Activated CD4-positive, alpha-beta T cell treated with anti-CD3 and anti-CD28 coated beads for 36 hours (primary cell): ENCODE measurements around the gene DDAH2. TPM values are rescaled to one million over a fixed set of nuclear protein-coding genes. Genes with fewer than 3 reads are reported as not detected.
A peak's percentile ranks its signal among the peaks of the same experiment; 100 is the strongest.

ENCODE experiments used
- ATAC-seq: fragments of 200-7000 bp; cut with Tn5 transposase; one replicate; pipeline ENCODE4 v1.10.0; 2021; ENCODE audit warnings: mild to moderate bottlenecking, moderate library complexity
- CTCF ChIA-PET: fragments of 350-600 bp; sonication (Branson Sonifier 250); formaldehyde crosslinking; loops from one replicate; lab custom pipeline; 2021; ENCODE audit warnings: antibody characterized with exemption; lab: Charles Lee
- POLR2A ChIA-PET: fragments of 350-600 bp; sonication (Branson Sonifier 250); formaldehyde crosslinking; loops from one replicate; lab custom pipeline; 2021; ENCODE audit warnings: antibody characterized with exemption, inconsistent platforms; lab: Charles Lee
- DNase-seq: peaks from one replicate; pipeline ENCODE4 v3.0.0-alpha.2; 2020
- H3K27ac Mint-ChIP-seq: one replicate; pipeline ENCODE4 v1.8.0; 2021; ENCODE audit warnings: mixed read lengths
- H3K27me3 Mint-ChIP-seq: one replicate; pipeline ENCODE4 v1.8.0; 2021; ENCODE audit warnings: mixed read lengths
- H3K36me3 Mint-ChIP-seq: one replicate; pipeline ENCODE4 v1.8.0; 2021; ENCODE audit warnings: low read depth, mixed read lengths
- H3K4me1 Mint-ChIP-seq: one replicate; pipeline ENCODE4 v1.8.0; 2021; ENCODE audit warnings: mixed read lengths
- H3K4me3 Mint-ChIP-seq: one replicate; pipeline ENCODE4 v1.8.0; 2021; ENCODE audit warnings: mild to moderate bottlenecking, moderate library complexity, mixed read lengths
- H3K9me3 Mint-ChIP-seq: one replicate; pipeline ENCODE4 v1.8.0; 2021; ENCODE audit warnings: low read depth, mixed read lengths
- intact Hi-C, 2 experiments: fragments of 100-400 bp; cut with DNase I in 1 of 2; cut with micrococcal nuclease in 1 of 2; formaldehyde crosslinking; loops; one replicate each; pipeline versions ENCODE4 v1.14.2 to v1.15.1; 2022 to 2024; cut with DNase I, micrococcal nuclease
- total RNA-seq, 2 experiments: library from RNA; stranded (reverse); gene quantifications; one replicate each; pipeline ENCODE4 v1.2.3, GENCODE V29; 2021

DDAH2 gene
- total RNA-seq, 2 experiments from 2014 or later, result 4.4 to 5.6 TPM

GRCh38 chr6:31700740-31701401, 28.2 kb downstream of the DDAH2 start:
- Mint-ChIP-seq H3K4me1 (peaks cover 33% of the 10 kb centered on the region), H3K4me3 (peak overlapping the region; percentile 99), H3K9me3 (no peaks in the 10 kb centered on the region), H3K27ac (peak overlapping the region; percentile 53), H3K36me3 (peaks cover 15% of the 10 kb centered on the region), H3K27me3 (no peaks in the 10 kb centered on the region)
- POLR2A ChIA-PET, result interaction anchor here (0.5 kb wide), 1 partner anchor 273 kb away, joined by 5 read pairs; no protein-coding TSS in a partner anchor
- intact Hi-C loops, result no loop called here
- DNase-seq (no peak), ATAC-seq (no peak)
- CTCF ChIA-PET, result interaction anchor here (0.8 to 2.1 kb wide), 2 partner anchors 10 to 102 kb away, joined by 5 to 6 read pairs; no protein-coding TSS in a partner anchor

- H3K4me3 Mint-ChIP-seq, result no peak overlapping the region
- H3K27ac Mint-ChIP-seq, result peak overlapping the region; percentile 80
- ATAC-seq, result peak; percentile 70
- H3K27me3 Mint-ChIP-seq, result no peaks in the 10 kb centered on the region
- peaks cover 30% of the 10 kb centered on the region for H3K4me1 Mint-ChIP-seq
- POLR2A ChIA-PET, result no interaction called here
- peaks cover 25% of the 10 kb centered on the region for H3K36me3 Mint-ChIP-seq
- intact Hi-C loops, result no loop called here
- peak; percentile 34 for DNase-seq
- CTCF ChIA-PET, result interaction anchor here (0.7 to 1.3 kb wide), 3 partner anchors 33 to 134 kb away, joined by 3 read pairs; no protein-coding TSS in a partner anchor
- no peaks in the 10 kb centered on the region for H3K9me3 Mint-ChIP-seq
Measured at GRCh38 chr6:31697555-31697954, 31.5 kb downstream of the DDAH2 start.

DNA sequence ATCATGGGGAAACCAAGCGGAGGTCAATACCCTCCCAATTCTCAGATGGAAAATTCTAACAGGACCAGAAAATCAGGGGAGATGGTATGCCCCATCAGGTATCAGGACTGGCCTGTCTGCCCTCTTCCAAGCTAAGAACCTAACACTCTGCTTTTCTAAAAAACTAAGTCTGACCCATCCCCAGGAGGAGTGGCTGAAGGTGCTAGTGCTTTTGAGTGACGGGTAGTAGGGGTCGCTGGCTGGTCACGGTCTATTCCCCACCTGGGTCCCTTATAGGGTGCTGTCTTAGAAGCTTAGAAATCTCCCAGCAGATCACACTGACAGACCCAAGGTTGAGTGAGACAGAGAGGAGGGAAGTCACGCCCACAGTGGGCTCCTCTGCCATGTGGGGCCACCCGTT, 35.6 kb downstream of the DDAH2 start:
- no peaks in the 10 kb centered on the region for H3K27me3 Mint-ChIP-seq
- no peaks in the 10 kb centered on the region for H3K9me3 Mint-ChIP-seq
- no peak for ATAC-seq
- no peak overlapping the region for H3K27ac Mint-ChIP-seq
- no peak overlapping the region for H3K4me3 Mint-ChIP-seq
- peaks cover 17% of the 10 kb centered on the region for H3K4me1 Mint-ChIP-seq
- ChIA-PET CTCF (interaction anchor here (1.0 kb wide), 1 partner anchor 76 kb away, joined by 3 read pairs; no protein-coding TSS in a partner anchor), POLR2A (interaction anchor here (0.7 kb wide), 1 partner anchor 67 kb away, joined by 4 read pairs; no protein-coding TSS in a partner anchor)
- peaks cover 26% of the 10 kb centered on the region for H3K36me3 Mint-ChIP-seq
- no peak for DNase-seq
- intact Hi-C loops, result no loop called here

- CTCF ChIA-PET, result interaction anchor here (1.1 kb wide), 1 partner anchor 77 kb away, joined by 3 read pairs; no protein-coding TSS in a partner anchor
- no peak for DNase-seq
- no peak overlapping the region for H3K4me3 Mint-ChIP-seq
- intact Hi-C loops, result no loop called here
- H3K27me3 Mint-ChIP-seq, result no peaks in the 10 kb centered on the region
- POLR2A ChIA-PET, result no interaction called here
- peaks cover 15% of the 10 kb centered on the region for H3K4me1 Mint-ChIP-seq
- H3K36me3 Mint-ChIP-seq, result peaks cover 25% of the 10 kb centered on the region
- no peaks in the 10 kb centered on the region for H3K9me3 Mint-ChIP-seq
- ATAC-seq, result no peak
- no peak overlapping the region for H3K27ac Mint-ChIP-seq
Measured at GRCh38 chr6:31692886-31693285, 36.2 kb downstream of the DDAH2 start.

- no peak overlapping the region for H3K27ac Mint-ChIP-seq
- H3K4me1 Mint-ChIP-seq, result peaks cover 9% of the 10 kb centered on the region
- H3K36me3 Mint-ChIP-seq, result peaks cover 26% of the 10 kb centered on the region
- no peaks in the 10 kb centered on the region for H3K27me3 Mint-ChIP-seq
- POLR2A ChIA-PET, result no interaction called here
- no peak overlapping the region for H3K4me3 Mint-ChIP-seq
- intact Hi-C loops, result no loop called here
- DNase-seq, result no peak
- ATAC-seq, result no peak
- H3K9me3 Mint-ChIP-seq, result no peaks in the 10 kb centered on the region
- CTCF ChIA-PET, result interaction anchor here (1.1 to 1.2 kb wide), 2 partner anchors 78 to 138 kb away, joined by 3 read pairs; no protein-coding TSS in a partner anchor
Measured at GRCh38 chr6:31692353-31692752, 36.7 kb downstream of the DDAH2 start.

DNA sequence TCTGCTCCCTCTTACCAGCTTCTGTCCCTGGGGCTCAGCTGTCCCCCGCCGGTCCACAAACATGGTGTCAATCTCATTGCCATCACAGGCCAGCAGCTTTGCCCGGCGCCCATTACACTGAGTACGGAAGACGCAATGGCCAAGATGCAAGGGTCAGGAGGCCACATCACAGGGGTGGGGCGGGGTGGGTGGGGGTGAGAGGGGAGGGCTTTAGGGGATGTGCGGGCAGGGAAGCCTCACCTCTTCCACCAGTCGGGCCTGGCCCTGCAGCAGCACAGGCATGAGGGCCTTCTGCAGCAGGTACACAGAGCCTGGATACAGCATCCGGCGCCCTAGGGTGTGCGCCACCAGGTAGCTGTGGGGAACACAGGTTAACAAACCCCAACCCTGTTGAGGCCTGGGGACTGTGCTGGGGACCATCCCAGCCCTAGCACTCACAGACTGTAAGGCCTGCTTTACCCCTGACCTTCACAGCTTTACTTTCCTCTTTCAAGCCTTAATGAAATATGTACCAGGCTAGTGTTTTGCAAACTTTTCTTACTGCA, 37.5 kb downstream of the DDAH2 start:
- Mint-ChIP-seq H3K9me3 (no peaks in the 10 kb centered on the region), H3K36me3 (peaks cover 25% of the 10 kb centered on the region), H3K4me3 (no peak overlapping the region), H3K27me3 (no peaks in the 10 kb centered on the region), H3K4me1 (peaks cover 7% of the 10 kb centered on the region), H3K27ac (no peak overlapping the region)
- DNase-seq (no peak), ATAC-seq (no peak)
- CTCF ChIA-PET, result interaction anchor here (1.1 to 1.7 kb wide), 4 partner anchors 9 to 138 kb away, joined by 3 to 6 read pairs (median 4); no protein-coding TSS in a partner anchor
- intact Hi-C loops, result no loop called here
- POLR2A ChIA-PET, result no interaction called here

DNA sequence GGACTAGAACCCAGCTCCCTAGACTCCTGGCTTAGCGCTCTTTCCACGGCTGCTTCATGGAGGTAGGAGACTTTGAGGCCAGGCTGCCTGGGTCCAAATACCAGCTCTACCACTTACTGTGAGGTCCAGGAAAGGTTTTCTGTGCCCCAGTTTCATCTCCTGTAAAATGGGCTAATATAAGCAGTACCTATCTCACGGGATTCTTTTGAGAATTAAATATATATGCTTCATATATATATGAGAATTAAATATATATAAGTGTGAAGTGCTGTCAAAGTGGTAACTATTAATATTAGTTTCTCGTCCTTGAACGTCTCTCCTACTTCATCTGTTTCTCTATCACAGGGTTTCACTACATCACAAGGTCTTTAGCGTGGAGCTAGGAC, 38.0 kb downstream of the DDAH2 start:
- Mint-ChIP-seq H3K4me1 (peaks cover 7% of the 10 kb centered on the region), H3K27ac (no peak overlapping the region), H3K4me3 (no peak overlapping the region), H3K36me3 (peaks cover 25% of the 10 kb centered on the region), H3K9me3 (no peaks in the 10 kb centered on the region), H3K27me3 (no peaks in the 10 kb centered on the region)
- ChIA-PET CTCF (interaction anchor here (0.6 to 1.7 kb wide), 10 partner anchors 9 to 200 kb away, joined by 3 to 6 read pairs (median 4); partner anchors contain the start of genes LSM2, LY6G5B and TNF), POLR2A (no interaction called here)
- intact Hi-C loops, result no loop called here
- DNase-seq (no peak), ATAC-seq (no peak)

DNA sequence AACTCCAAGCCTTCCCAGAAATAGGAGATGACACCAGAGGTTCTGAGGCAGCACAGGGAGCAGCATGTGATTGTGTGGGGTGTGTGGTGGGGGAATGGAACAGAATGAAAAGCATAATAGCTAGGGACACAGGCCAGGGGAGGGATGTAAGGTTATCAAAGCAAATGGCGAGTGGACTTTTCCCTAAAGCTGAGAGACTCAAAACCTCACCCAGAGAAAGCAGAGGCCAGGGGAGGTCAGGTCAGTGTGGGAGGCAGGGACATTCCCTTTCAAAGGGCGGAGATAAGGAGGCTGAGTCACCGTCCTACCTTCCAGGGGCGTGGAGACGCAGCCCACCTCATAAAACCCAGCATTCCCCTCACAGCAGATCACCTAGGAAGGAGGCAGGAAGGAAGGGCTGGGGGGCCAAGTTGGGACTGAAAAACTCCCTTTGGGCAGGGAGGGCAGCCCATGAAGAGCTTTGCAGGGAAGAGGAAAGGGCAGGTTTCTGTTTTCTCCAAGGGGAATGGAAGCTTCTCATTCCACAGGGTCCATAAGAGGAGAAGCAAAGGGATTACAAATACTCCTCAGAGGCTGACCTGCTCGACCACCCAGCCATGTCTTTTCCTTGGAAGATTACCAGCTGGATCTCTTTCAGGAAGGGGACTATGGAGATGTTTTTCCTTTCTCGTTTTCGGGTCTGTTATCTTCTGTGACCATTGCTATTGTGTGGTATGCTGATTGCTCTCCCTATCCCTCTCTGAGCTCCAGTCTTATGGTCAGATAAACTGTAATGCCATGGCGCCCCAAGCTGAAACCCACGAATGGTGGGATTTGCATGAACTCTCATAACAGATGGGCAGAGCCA, 38.6 kb downstream of the DDAH2 start:
- intact Hi-C loops, result no loop called here
- H3K9me3 Mint-ChIP-seq, result no peaks in the 10 kb centered on the region

GRCh38 chr6:31689249-31690110, 39.6 kb downstream of the DDAH2 start:
- H3K36me3 Mint-ChIP-seq, result peaks cover 24% of the 10 kb centered on the region
- H3K4me1 Mint-ChIP-seq, result peaks cover 7% of the 10 kb centered on the region
- no peak overlapping the region for H3K27ac Mint-ChIP-seq
- DNase-seq (peak; percentile 35), ATAC-seq (no peak)
- no peaks in the 10 kb centered on the region for H3K27me3 Mint-ChIP-seq
- POLR2A ChIA-PET, result no interaction called here
- no peak overlapping the region for H3K4me3 Mint-ChIP-seq
- H3K9me3 Mint-ChIP-seq, result no peaks in the 10 kb centered on the region
- CTCF ChIA-PET, result interaction anchor here (0.7 to 1.6 kb wide), 6 partner anchors 11 to 173 kb away, joined by 3 to 6 read pairs (median 4); no protein-coding TSS in a partner anchor
- intact Hi-C loops, result loop anchor here in 1 of 2 experiments (10.0 kb wide), 1 partner anchor 265 kb away; the partner anchor contains the start of genes NELFE and SKIC2

More for the DNA sequence above, 38.6 kb downstream of the DDAH2 start:
- no peak overlapping the region for H3K4me3 Mint-ChIP-seq
- CTCF ChIA-PET, result interaction anchor here (0.6 to 1.7 kb wide), 14 partner anchors 10 to 248 kb away, joined by 3 to 6 read pairs (median 4); partner anchors contain the start of genes LSM2, LY6G5B and TNF
- peak overlapping the region; percentile 69 for H3K27ac Mint-ChIP-seq
- no peaks in the 10 kb centered on the region for H3K27me3 Mint-ChIP-seq
- ATAC-seq (no peak), DNase-seq (no peak)
- peaks cover 7% of the 10 kb centered on the region for H3K4me1 Mint-ChIP-seq
- peaks cover 24% of the 10 kb centered on the region for H3K36me3 Mint-ChIP-seq
- POLR2A ChIA-PET, result no interaction called here

GRCh38 chr6:31687860-31688693, 41.0 kb downstream of the DDAH2 start:
- POLR2A ChIA-PET, result no interaction called here
- Mint-ChIP-seq H3K27me3 (no peaks in the 10 kb centered on the region), H3K36me3 (peaks cover 17% of the 10 kb centered on the region), H3K4me1 (peaks cover 7% of the 10 kb centered on the region), H3K9me3 (no peaks in the 10 kb centered on the region), H3K27ac (no peak overlapping the region), H3K4me3 (no peak overlapping the region)
- CTCF ChIA-PET, result no interaction called here
- ATAC-seq (no peak), DNase-seq (no peak)
- intact Hi-C loops, result loop anchor here in 1 of 2 experiments (10.0 kb wide), 1 partner anchor 267 kb away; the partner anchor contains the start of genes NELFE and SKIC2
